Testis (tissue), 3 donors: ENCODE results near the gene CHML. TPM values are rescaled to one million over a fixed set of nuclear protein-coding genes. Genes with fewer than 3 reads are reported as not detected.

Source experiments
- DNase-seq: peaks from one replicate; pipeline ENCODE4 v3.0.0-alpha.2; 2019
- H3K27ac ChIP-seq, 2 donors: fragments of 200-600 bp; sonication (generic); one replicate each; pipeline ENCODE4 v1.5.1; 2019
- H3K27me3 ChIP-seq: fragments of 200-600 bp; sonication (generic); one replicate; pipeline ENCODE4 v1.5.1; 2019
- H3K36me3 ChIP-seq: fragments of 200-600 bp; sonication (generic); one replicate; pipeline ENCODE4 v1.5.1; 2017; ENCODE audit warnings: low read depth; ENCODE audit errors: missing control alignments
- H3K4me1 ChIP-seq: fragments of 200-600 bp; sonication (generic); one replicate; pipeline ENCODE4 v1.5.1; 2019
- H3K4me3 ChIP-seq, 2 donors: fragments of 200-600 bp; sonication (generic); one replicate each; pipeline ENCODE4 v1.5.1; 2017 to 2019
- H3K9me3 ChIP-seq: fragments of 200-600 bp; sonication (generic); one replicate; pipeline ENCODE4 v1.5.1; 2017
- CTCF ChIP-seq, 3 experiments: fragments of 450-650 bp in 2 of 3; fragments of 200-600 bp in 1 of 3; sonication (generic) in 1 of 3; IDR thresholded peaks; one replicate each; pipeline ENCODE4 v1.5.1; 2016 to 2019; ENCODE audit warnings: antibody characterized with exemption in 3 of 3, mild to moderate bottlenecking in 2 of 3, moderate library complexity in 1 of 3
- POLR2A ChIP-seq: fragments of 450-650 bp; IDR thresholded peaks from one replicate; pipeline ENCODE4 v1.6.1; 2017; ENCODE audit warnings: antibody characterized with exemption, mild to moderate bottlenecking, moderate library complexity
- WGBS, 2 donors: methylation state at CpG; one replicate each; pipeline ENCODE4 v1.1.5; 2018; 5-methylcytosine and 5-hydroxymethylcytosine counted together
- intact Hi-C: fragments of 100-400 bp; cut with DNase I; formaldehyde crosslinking; loops from one replicate; pipeline ENCODE4 v1.15.1; 2023; ENCODE audit warnings: low total_unique reads
- polyA plus RNA-seq: library from polyadenylated mRNA; stranded (reverse); fragments of 350-450 nt; fragmentation: Illumina TruSeq; extraction: RNeasy Lipid Tissue Mini Kit (QIAGEN cat#74804); gene quantifications from one replicate; pipeline ENCODE4 v1.2.3, GENCODE V29; 2014; ENCODE audit warnings: low read depth, low replicate concordance; ENCODE audit not compliant: insufficient read depth
- total RNA-seq, 2 donors: library from RNA; depleted of rRNA; stranded (reverse); fragments of >200 nt; gene quantifications; one replicate each; pipeline ENCODE4 v1.2.3, GENCODE V29; 2016

Gene CHML
- total and polyA plus RNA-seq, 3 donors from 2014 or later: 5.8 to 26.2 (median 20.0) TPM

- Histone ChIP-seq H3K27ac (no peak overlapping the region), H3K27me3 (no peaks in the 10 kb centered on the region), H3K4me1 (peaks cover 11% of the 10 kb centered on the region), H3K36me3 (no peaks in the 10 kb centered on the region), H3K9me3 (no peaks in the 10 kb centered on the region), H3K4me3 (no peak overlapping the region)
- TF ChIP-seq POLR2A: no peak
- no peak for TF ChIP-seq CTCF (IDR thresholded peaks at IDR 0.05)
- intact Hi-C loops: no loop called here
- DNase-seq: no peak
- 39 to 44% methylated on average over 5 of the region's 5 CpGs for WGBS, 2 donors
Measured at GRCh38 chr1:241638099-241638682, 2.0 kb downstream of the CHML start.

- Histone ChIP-seq H3K4me1 (peaks cover 11% of the 10 kb centered on the region), H3K4me3 (no peak overlapping the region), H3K27ac (no peak overlapping the region), H3K9me3 (no peaks in the 10 kb centered on the region), H3K36me3 (no peaks in the 10 kb centered on the region), H3K27me3 (no peaks in the 10 kb centered on the region)
- intact Hi-C loops: no loop called here
- TF ChIP-seq CTCF (IDR thresholded peaks at IDR 0.05) (no peak), POLR2A (no peak)
- WGBS, 2 donors: 53 to 65% methylated on average over 4 of the region's 4 CpGs
- DNase-seq: no peak
Measured at GRCh38 chr1:241637604-241638003, 2.6 kb downstream of the CHML start.

GRCh38 chr1:241637046-241637590 is 3.1 kb downstream of the CHML start:
- Histone ChIP-seq H3K4me3 (no peak overlapping the region), H3K4me1 (peaks cover 11% of the 10 kb centered on the region), H3K9me3 (no peaks in the 10 kb centered on the region), H3K36me3 (no peaks in the 10 kb centered on the region), H3K27ac (no peak overlapping the region), H3K27me3 (no peaks in the 10 kb centered on the region)
- intact Hi-C loops: no loop called here
- TF ChIP-seq CTCF (IDR thresholded peaks at IDR 0.05): no peak
- no peak for TF ChIP-seq POLR2A
- DNase-seq: no peak

- no peaks in the 10 kb centered on the region for H3K9me3 ChIP-seq
Measured at GRCh38 chr1:241636291-241636690, 3.9 kb downstream of the CHML start.

More at GRCh38 chr1:241636291-241636690, 3.9 kb downstream of the CHML start:
- Histone ChIP-seq H3K36me3 (no peaks in the 10 kb centered on the region), H3K27ac (no peak overlapping the region), H3K4me1 (peaks cover 11% of the 10 kb centered on the region), H3K27me3 (no peaks in the 10 kb centered on the region), H3K4me3 (no peak overlapping the region)
- intact Hi-C loops: no loop called here
- no peak for DNase-seq
- 37 to 69% methylated on average over 1 of the region's 1 CpG for WGBS, 2 donors
- TF ChIP-seq CTCF (IDR thresholded peaks at IDR 0.05) (no peak), POLR2A (no peak)
